ENCODE measurements around the gene USH2A.

Gene USH2A

GRCh38 chr1:215608646-215609045 is 814.6 kb downstream of the USH2A start:
- no peak for DNase-seq

- no peak for DNase-seq
Observed at GRCh38 chr1:215607412-215607811, 815.8 kb downstream of the USH2A start.

- no peak for DNase-seq
Observed at GRCh38 chr1:215606564-215607168, 816.6 kb downstream of the USH2A start.

GRCh38 chr1:215606036-215606435 is 817.2 kb downstream of the USH2A start:
- DNase-seq: no peak

GRCh38 chr1:215605011-215605621 is 818.1 kb downstream of the USH2A start:
- no peak for DNase-seq

GRCh38 chr1:215603319-215603718 is 819.9 kb downstream of the USH2A start:
- DNase-seq: no peak

GRCh38 chr1:215601276-215601675 is 822.0 kb downstream of the USH2A start:
- no peak for DNase-seq

GRCh38 chr1:215600867-215601266 is 822.4 kb downstream of the USH2A start:
- no peak for DNase-seq

- DNase-seq: no peak
Observed at GRCh38 chr1:215600258-215600792, 822.9 kb downstream of the USH2A start.

GRCh38 chr1:215599418-215600074 is 823.7 kb downstream of the USH2A start:
- no peak for DNase-seq

GRCh38 chr1:215597961-215598360 is 825.3 kb downstream of the USH2A start:
- DNase-seq: no peak

- no peak for DNase-seq
Observed at GRCh38 chr1:215595231-215595630, 828.0 kb downstream of the USH2A start.

- DNase-seq: no peak
Observed at GRCh38 chr1:215594640-215595039, 828.6 kb downstream of the USH2A start.

- DNase-seq: no peak
Observed at GRCh38 chr1:215590779-215591491, 832.3 kb downstream of the USH2A start.

GRCh38 chr1:215589650-215590435 is 833.4 kb downstream of the USH2A start:
- DNase-seq: no peak

- DNase-seq: no peak
Observed at GRCh38 chr1:215584389-215584788, 838.9 kb downstream of the USH2A start.

- DNase-seq: no peak
Observed at GRCh38 chr1:215583185-215583749, 840.0 kb downstream of the USH2A start.

- DNase-seq: no peak
Observed at GRCh38 chr1:215581896-215582295, 841.4 kb downstream of the USH2A start.
